Stimulated activated CD4-positive, alpha-beta T cell treated with anti-CD3 and anti-CD28 coated beads, Interleukin-4, amount 100 ng/mL, for 24 hours (primary cell): Measurements from ENCODE around the gene SUPV3L1.
"Not testable (repeated sequence)": the region's sequence is repeated elsewhere in the genome, so short reads cannot be mapped to it uniquely, and the experiment has no call there.

ENCODE experiments used
- DNase-seq: peaks from one replicate; pipeline ENCODE4 v3.0.0-alpha.2; 2020

Gene SUPV3L1

GRCh38 chr10:69232736-69233480 is 52.9 kb downstream of the SUPV3L1 start:
- DNase-seq = peak; percentile 14

- DNase-seq = no peak
Observed at GRCh38 chr10:69234447-69234846, 54.4 kb downstream of the SUPV3L1 start.

GRCh38 chr10:69237528-69238159 is 57.6 kb downstream of the SUPV3L1 start:
- peak; percentile 90 for DNase-seq

GRCh38 chr10:69239136-69239535 is 59.1 kb downstream of the SUPV3L1 start:
- no peak for DNase-seq

GRCh38 chr10:69239816-69240434 is 59.9 kb downstream of the SUPV3L1 start:
- no peak for DNase-seq

GRCh38 chr10:69240455-69240854 is 60.4 kb downstream of the SUPV3L1 start:
- DNase-seq = no peak

- no peak for DNase-seq
Observed at GRCh38 chr10:69241575-69241974, 61.5 kb downstream of the SUPV3L1 start.

- no peak for DNase-seq
Observed at GRCh38 chr10:69242040-69242851, 62.2 kb downstream of the SUPV3L1 start.

- no peak for DNase-seq
Observed at GRCh38 chr10:69242852-69243212, 62.8 kb downstream of the SUPV3L1 start.

GRCh38 chr10:69243817-69244216 is 63.8 kb downstream of the SUPV3L1 start:
- no peak for DNase-seq

- no peak for DNase-seq
Observed at GRCh38 chr10:69246036-69246435, 66.0 kb downstream of the SUPV3L1 start.

- no peak for DNase-seq
Observed at GRCh38 chr10:69246581-69247312, 66.7 kb downstream of the SUPV3L1 start.

GRCh38 chr10:69247313-69247710 is 67.3 kb downstream of the SUPV3L1 start:
- no peak for DNase-seq

- DNase-seq = no peak
Observed at GRCh38 chr10:69248117-69248730, 68.2 kb downstream of the SUPV3L1 start.

- no peak for DNase-seq
Observed at GRCh38 chr10:69250041-69250440, 70.0 kb downstream of the SUPV3L1 start.

- not testable (repeated sequence) for DNase-seq
Observed at GRCh38 chr10:69251417-69251816, 71.4 kb downstream of the SUPV3L1 start.

GRCh38 chr10:69253171-69253570 is 73.1 kb downstream of the SUPV3L1 start:
- DNase-seq = no peak

GRCh38 chr10:69254877-69255276 is 74.8 kb downstream of the SUPV3L1 start:
- no peak for DNase-seq
